HG02938 (cell line): ENCODE results near the gene GRIK2.

Experiments
- ATAC-seq: cut with Tn5 transposase; IDR thresholded peaks from one replicate; pipeline ENCODE4 v1.9.1; 2021; ENCODE audit warnings: mild to moderate bottlenecking, moderate library complexity; ENCODE audit not compliant: unreplicated experiment

The GRIK2 gene

GRCh38 chr6:101851911-101852310 is 458.4 kb downstream of the GRIK2 start:
- no peak for ATAC-seq

DNA sequence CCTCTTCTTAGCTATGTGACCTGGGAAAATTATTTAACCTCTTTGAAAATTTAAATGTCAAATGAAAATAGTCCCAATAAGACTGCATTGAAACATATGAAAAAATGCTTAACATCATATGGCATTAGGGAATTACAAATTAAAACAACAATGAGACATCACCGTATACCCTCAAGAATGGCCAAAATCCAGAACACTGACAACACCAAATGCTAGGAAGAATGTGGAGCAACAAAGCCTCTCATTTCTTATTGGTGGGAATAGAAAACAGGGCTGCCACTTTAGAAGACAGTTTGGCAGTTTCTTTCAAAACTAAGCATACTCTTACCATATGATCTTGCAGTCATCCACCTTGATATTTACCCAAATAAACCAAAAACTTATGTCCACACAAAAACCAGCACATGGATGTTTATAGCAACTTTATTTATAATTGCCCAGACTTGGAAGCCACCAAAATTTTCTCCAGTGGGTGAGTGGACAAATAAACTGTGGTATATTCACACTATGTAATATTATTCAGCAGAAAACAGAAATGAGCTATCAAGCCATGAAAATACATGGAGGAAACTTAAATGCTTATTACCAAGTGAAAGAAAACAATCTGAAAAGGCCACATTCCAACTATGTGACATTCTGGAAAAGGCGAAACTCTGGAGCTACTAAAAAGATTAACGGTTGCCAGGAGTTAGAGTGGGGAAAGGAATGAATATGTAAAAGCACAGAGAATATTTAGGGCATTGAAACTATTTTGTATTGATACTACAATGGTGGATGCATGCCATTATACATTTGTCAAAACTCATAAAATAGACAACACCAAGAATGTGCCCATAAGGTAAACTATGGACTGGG is 459.9 kb downstream of the GRIK2 start:
- ATAC-seq = no peak

DNA sequence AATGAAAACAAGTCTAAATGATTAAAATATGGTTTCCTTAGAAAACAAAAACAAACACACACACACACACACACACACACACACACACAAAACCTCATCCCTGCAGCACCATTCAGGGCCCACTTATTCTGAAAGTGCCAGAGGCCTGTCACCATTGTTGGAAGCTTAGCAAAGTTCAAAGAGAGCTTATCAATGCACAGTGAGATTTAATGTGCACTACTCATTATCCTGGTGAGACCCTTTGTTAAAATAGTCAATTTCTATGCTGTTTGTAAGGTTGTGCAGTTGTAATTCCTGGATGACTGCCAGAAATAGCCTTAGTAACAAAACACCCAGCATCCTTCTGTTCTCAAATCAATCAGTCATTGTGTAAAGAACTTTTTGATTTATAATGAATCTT is 482.9 kb downstream of the GRIK2 start:
- no peak for ATAC-seq

- ATAC-seq = no peak
Observed at GRCh38 chr6:101878554-101879276, 485.2 kb downstream of the GRIK2 start.

- no peak for ATAC-seq
Observed at GRCh38 chr6:101879782-101880181, 486.3 kb downstream of the GRIK2 start.

DNA sequence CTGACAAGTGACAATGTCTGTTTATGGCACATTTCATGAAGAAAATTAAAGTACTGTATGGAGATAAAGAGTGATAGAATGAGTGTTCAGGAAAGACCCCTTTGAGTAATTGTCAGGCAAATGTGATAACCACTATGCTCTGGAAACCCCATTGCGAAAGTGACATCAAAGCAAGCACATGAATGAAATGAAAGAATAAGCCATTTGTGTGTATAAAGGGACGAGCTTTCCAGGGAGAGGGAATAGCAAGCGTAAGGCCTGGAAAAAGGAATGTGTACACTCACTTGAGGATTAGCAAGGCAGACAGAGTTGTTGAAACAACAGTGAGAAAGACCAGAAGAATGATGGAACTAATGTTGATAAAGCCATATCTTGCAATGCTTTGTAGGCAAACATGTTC is 490.0 kb downstream of the GRIK2 start:
- no peak for ATAC-seq

- ATAC-seq = no peak
Observed at GRCh38 chr6:101887532-101887931, 494.0 kb downstream of the GRIK2 start.

GRCh38 chr6:101907356-101908217 is 514.1 kb downstream of the GRIK2 start:
- no peak for ATAC-seq

GRCh38 chr6:101909366-101909765 is 515.9 kb downstream of the GRIK2 start:
- no peak for ATAC-seq

DNA sequence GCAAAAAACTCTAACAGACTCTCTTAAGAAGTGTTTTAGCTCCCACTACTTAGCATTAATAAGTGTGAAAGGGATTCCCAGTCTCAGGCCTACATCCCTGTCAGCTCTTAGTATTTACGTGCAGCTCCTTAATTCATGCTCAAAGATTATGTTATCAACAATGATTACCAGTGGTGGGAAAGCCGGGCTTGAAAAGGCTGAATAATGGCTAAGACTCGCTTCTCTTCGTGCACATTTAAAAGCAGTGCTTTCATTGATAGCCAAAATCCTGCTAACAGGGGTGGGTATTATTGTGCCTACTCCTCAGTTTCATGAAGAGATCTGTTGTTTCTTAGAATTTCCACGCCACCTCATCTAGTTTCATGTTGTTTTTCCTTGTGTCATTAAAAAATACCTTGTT is 518.8 kb downstream of the GRIK2 start:
- ATAC-seq = no peak

- ATAC-seq = no peak
Observed at GRCh38 chr6:101918471-101918870, 525.0 kb downstream of the GRIK2 start.

DNA sequence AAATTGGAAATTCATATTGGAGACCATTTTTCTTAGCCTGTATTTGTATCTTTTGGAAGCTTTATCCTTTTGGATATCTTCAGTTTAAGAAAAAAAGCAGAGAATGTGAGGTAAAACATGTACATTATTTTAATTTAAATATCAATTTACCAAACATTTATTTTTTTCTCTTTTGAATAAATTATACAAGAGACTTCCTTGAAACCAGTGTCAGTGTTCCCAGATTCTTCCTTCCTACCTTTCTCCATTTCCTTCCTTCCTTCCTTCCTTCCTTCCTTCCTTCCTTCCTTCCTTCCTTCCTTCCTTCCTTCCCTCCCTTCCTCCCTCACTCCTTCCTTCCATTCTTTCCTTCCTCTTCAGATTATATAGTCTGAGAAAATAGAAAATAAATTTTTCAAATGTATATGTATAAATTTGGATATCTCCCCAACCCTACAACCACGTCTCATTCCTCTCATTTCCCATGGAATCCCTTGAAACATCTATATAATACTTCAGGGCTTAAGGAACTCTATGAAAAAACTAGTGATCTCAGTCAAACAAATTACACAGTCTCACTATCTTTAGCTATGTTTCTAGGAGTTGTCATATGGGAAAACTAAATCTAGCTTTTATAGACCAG is 528.4 kb downstream of the GRIK2 start:
- no peak for ATAC-seq

GRCh38 chr6:101926149-101926925 is 532.8 kb downstream of the GRIK2 start:
- ATAC-seq = peak; percentile 64

- no peak for ATAC-seq
Observed at GRCh38 chr6:101931766-101932165, 538.3 kb downstream of the GRIK2 start.

GRCh38 chr6:101932704-101933103 is 539.2 kb downstream of the GRIK2 start:
- no peak for ATAC-seq

DNA sequence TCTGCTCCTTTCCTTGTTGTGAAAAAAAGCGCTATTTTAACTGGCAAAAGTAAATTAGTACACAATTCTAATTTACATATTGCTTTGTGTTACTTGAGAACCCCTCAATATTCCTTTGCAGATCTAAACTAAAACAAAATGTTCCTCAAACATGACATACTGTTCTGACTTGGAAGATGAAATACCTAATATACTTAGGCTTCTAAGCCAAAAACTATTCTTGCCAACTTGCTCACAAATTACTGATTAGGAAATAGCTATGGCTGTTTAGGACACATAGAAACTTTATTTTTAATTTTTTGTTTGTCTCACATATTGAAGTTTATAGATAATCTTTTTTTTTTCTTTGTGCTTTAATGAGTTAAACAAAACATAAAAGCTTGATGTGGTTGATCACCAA is 542.2 kb downstream of the GRIK2 start:
- ATAC-seq = no peak

DNA sequence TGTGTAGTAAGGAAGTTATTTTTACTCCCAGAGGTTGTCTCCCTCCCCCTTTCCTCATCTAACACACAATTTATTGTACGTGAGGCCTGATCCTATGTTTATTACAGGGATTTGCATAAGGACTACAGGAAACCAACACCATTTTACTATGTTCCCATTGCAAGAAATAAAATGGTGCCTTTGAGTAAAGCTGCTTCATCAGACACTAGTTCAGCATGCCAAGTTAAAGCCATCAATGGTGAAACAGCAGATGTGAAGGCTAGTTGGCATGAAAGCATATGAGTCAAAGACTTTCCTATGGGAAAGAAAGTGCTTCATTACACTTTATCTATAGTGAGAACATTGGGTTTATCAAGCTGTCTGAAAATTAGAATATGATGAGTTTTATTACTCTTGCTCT is 543.0 kb downstream of the GRIK2 start:
- no peak for ATAC-seq

- ATAC-seq = no peak
Observed at GRCh38 chr6:101937108-101937507, 543.6 kb downstream of the GRIK2 start.

DNA sequence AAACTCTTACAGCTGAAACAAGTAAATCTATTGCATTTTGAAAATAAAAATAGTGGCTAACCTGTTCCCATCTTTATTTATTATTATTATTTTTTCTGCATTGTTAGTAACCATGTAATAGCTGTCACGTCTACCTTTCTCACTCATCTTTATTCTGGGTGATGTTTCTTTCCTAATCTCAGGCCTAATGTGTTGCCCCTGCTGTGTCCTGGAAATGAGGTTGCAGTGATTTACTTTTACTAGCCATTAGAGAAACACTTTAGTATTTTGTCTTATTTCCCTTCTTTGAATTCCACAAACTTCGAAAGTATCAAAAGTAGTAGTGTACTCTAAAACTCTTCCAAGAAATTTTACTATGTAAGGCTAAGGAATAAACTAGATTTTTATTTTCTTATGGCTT is 546.9 kb downstream of the GRIK2 start:
- ATAC-seq = no peak

GRCh38 chr6:101956961-101957360 is 563.5 kb downstream of the GRIK2 start:
- ATAC-seq = no peak
